CD4-positive, alpha-beta memory T cell (primary cell): ENCODE measurements around the gene ASGR2. TPM values are rescaled to one million over a fixed set of nuclear protein-coding genes. Genes with fewer than 3 reads are reported as not detected.
A peak's percentile ranks its signal among the peaks of the same experiment; 100 is the strongest.
"Not testable (repeated sequence)": the region's sequence is repeated elsewhere in the genome, so short reads cannot be mapped to it uniquely, and the experiment has no call there.

ENCODE experiments used
- CTCF ChIA-PET: fragments of 350-600 bp; sonication (Branson Sonifier 250); formaldehyde crosslinking; loops from one replicate; lab custom pipeline; 2021; ENCODE audit warnings: inconsistent platforms; ENCODE audit not compliant: partially characterized antibody; lab: Charles Lee
- POLR2A ChIA-PET: fragments of 350-600 bp; sonication (Branson Sonifier 250); formaldehyde crosslinking; loops from one replicate; lab custom pipeline; 2021; ENCODE audit not compliant: partially characterized antibody; lab: Charles Lee
- DNase-seq, 5 donors: peaks; one replicate each; pipeline versions ENCODE4 v3.0.0 to v3.0.0-alpha.2; 2020 to 2022; ENCODE audit warnings: mixed read lengths in 1 of 5
- H3K27ac ChIP-seq: one replicate; pipeline ENCODE4 v1.7.0; 2013; ENCODE audit warnings: low read depth, low read length
- H3K27me3 ChIP-seq: 2 replicates; pipeline ENCODE4 v1.7.0; 2013; ENCODE audit warnings: mild to moderate bottlenecking, low read length, moderate library complexity; ENCODE audit not compliant: insufficient read depth
- H3K36me3 ChIP-seq: 2 replicates; pipeline ENCODE4 v1.7.0; 2013; ENCODE audit warnings: mild to moderate bottlenecking, low read length, moderate library complexity; ENCODE audit not compliant: insufficient read depth
- H3K4me1 ChIP-seq: 2 replicates; pipeline ENCODE4 v1.7.0; 2013; ENCODE audit warnings: mild to moderate bottlenecking, low read length, moderate library complexity; ENCODE audit not compliant: insufficient read depth
- H3K4me3 ChIP-seq, 2 donors: one replicate each; pipeline ENCODE4 v1.7.0; 2013; ENCODE audit warnings: low read length in 2 of 2, mild to moderate bottlenecking in 1 of 2
- H3K9me3 ChIP-seq, 2 donors: one replicate each; pipeline ENCODE4 v1.7.0; 2013; ENCODE audit warnings: low read length in 2 of 2, control low read depth in 1 of 2; ENCODE audit not compliant: control insufficient read depth in 1 of 2
- H3K27ac Mint-ChIP-seq, 7 donors: one replicate each; pipeline ENCODE4 v1.8.0; 2020 to 2021; ENCODE audit warnings: mixed read lengths in 7 of 7, mild to moderate bottlenecking in 6 of 7, inconsistent platforms in 3 of 7, moderate library complexity in 3 of 7
- H3K27me3 Mint-ChIP-seq, 2 donors: one replicate each; pipeline ENCODE4 v1.8.0; 2020 to 2021; ENCODE audit warnings: mixed read lengths in 2 of 2
- H3K36me3 Mint-ChIP-seq, 2 donors: one replicate each; pipeline ENCODE4 v1.8.0; 2020 to 2021; ENCODE audit warnings: mixed read lengths in 2 of 2, inconsistent platforms in 1 of 2, mild to moderate bottlenecking in 1 of 2
- H3K4me1 Mint-ChIP-seq, 4 donors: one replicate each; pipeline ENCODE4 v1.8.0; 2020 to 2021; ENCODE audit warnings: mixed read lengths in 4 of 4, mild to moderate bottlenecking in 1 of 4
- H3K4me3 Mint-ChIP-seq, 8 donors: one replicate each; pipeline ENCODE4 v1.8.0; 2020 to 2021; ENCODE audit warnings: mixed read lengths in 8 of 8, mild to moderate bottlenecking in 7 of 8, moderate library complexity in 6 of 8, inconsistent platforms in 3 of 8
- H3K9me3 Mint-ChIP-seq, 8 donors: one replicate each; pipeline ENCODE4 v1.8.0; 2020 to 2021; ENCODE audit warnings: mixed read lengths in 8 of 8, mild to moderate bottlenecking in 5 of 8, inconsistent platforms in 3 of 8, moderate library complexity in 1 of 8
- intact Hi-C: fragments of 100-400 bp; cut with micrococcal nuclease; formaldehyde crosslinking; loops from one replicate; pipeline ENCODE4 v1.15.1; 2023
- polyA plus RNA-seq, 2 donors: library from polyadenylated mRNA; unstranded; fragments of 300-500 nt; fragmentation: Illumina TruSeq; gene quantifications; one replicate each; pipeline ENCODE4 v1.2.3, GENCODE V29; 2021
- total RNA-seq, 2 experiments: library from RNA; stranded (reverse); gene quantifications; one replicate each; pipeline ENCODE4 v1.2.3, GENCODE V29; 2021

ASGR2 gene
- total and polyA plus RNA-seq, 4 experiments from 2014 or later = not detected

DNA sequence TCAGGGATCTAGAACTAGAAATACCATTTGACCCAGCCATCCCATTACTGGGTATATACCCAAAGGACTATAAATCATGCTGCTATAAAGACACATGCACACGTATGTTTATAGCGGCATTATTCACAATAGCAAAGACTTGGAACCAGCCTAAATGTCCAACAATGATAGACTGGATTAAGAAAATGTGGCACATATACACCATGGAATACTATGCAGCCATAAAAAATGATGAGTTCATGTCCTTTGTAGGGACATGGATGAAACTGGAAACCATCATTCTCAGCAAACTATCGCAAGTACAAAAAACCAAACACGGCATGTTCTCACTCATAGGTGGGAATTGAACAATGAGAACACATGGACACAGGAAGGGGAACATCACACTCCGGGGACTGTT, 12.9 kb upstream of the ASGR2 start:
- H3K4me3 ChIP-seq, CTCF ChIA-PET, H3K9me3 Mint-ChIP-seq, H3K36me3 Mint-ChIP-seq, H3K4me1 ChIP-seq, H3K36me3 ChIP-seq, H3K9me3 ChIP-seq, H3K27me3 ChIP-seq, H3K27me3 Mint-ChIP-seq, H3K27ac ChIP-seq, H3K4me3 Mint-ChIP-seq, POLR2A ChIA-PET, DNase-seq, H3K27ac Mint-ChIP-seq, intact Hi-C loops: not testable (repeated sequence)
- H3K4me1 Mint-ChIP-seq = peaks cover 4 to 13% (median 10%) of the 10 kb centered on the region in 4 donors

DNA sequence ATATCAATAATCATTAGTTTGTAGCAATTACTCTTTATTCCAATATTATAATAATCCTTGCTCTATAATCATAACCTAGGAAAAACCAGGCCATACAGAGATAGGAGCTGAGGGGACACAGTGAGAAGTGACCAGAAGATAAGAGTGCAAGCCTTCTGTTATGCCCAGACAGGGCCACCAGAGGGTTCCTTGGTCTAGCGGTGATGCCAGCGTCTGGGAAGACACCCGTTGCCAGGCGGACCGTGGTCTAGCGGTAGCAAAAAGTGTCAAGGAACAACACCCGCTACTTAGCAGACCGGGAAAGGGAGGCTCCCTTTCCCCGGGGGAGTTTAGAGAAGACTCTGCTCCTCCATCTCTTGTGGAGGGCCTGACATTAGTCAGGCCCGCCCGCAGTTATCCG, 11.8 kb upstream of the ASGR2 start:
- H3K4me3 ChIP-seq, H3K27me3 ChIP-seq, H3K9me3 Mint-ChIP-seq, H3K4me3 Mint-ChIP-seq, H3K36me3 Mint-ChIP-seq, H3K4me1 Mint-ChIP-seq, H3K9me3 ChIP-seq, H3K36me3 ChIP-seq, H3K4me1 ChIP-seq, H3K27me3 Mint-ChIP-seq, DNase-seq, H3K27ac Mint-ChIP-seq, H3K27ac ChIP-seq, intact Hi-C loops, CTCF ChIA-PET: not testable (repeated sequence)
- POLR2A ChIA-PET = interaction anchor here (0.6 kb wide), 1 partner anchor 738 kb away, joined by 3 read pairs; no protein-coding TSS in a partner anchor

DNA sequence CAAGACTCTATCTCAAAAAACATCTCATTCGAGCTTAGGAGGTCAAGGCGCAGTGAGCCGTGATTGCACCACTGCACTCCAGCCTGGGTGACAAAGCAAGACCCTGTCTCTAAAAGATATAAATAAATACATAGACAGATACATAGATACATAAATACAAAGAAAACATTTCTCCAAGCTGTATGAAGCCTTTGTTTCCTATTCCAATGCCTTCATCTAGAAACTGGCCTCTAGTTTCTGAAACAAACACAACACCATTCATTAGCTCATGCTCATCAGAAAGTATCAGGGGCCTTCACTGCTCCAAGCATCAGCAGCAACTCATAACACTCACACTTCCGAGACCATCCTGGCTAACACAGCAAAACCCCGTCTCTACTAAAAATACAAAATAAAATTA, 10.3 kb upstream of the ASGR2 start:
- no peak overlapping the region for H3K27ac ChIP-seq
- H3K9me3 Mint-ChIP-seq = no peaks in the 10 kb centered on the region
- no peaks in the 10 kb centered on the region for H3K36me3 ChIP-seq
- ChIA-PET CTCF (interaction anchor here (1.2 kb wide), 1 partner anchor 9 kb away, joined by 4 read pairs; no protein-coding TSS in a partner anchor), POLR2A (no interaction called here)
- H3K4me1 ChIP-seq = no peaks in the 10 kb centered on the region
- no peaks in the 10 kb centered on the region for H3K9me3 ChIP-seq
- H3K4me3 ChIP-seq = no peak overlapping the region
- no peaks in the 10 kb centered on the region for H3K4me1 Mint-ChIP-seq
- no peak overlapping the region for H3K4me3 Mint-ChIP-seq
- peaks cover 9% of the 10 kb centered on the region in 2 donors for H3K27me3 Mint-ChIP-seq
- DNase-seq = no peak
- no peak overlapping the region for H3K27ac Mint-ChIP-seq
- no peaks in the 10 kb centered on the region for H3K36me3 Mint-ChIP-seq
- H3K27me3 ChIP-seq = no peaks in the 10 kb centered on the region
- intact Hi-C loops = no loop called here

DNA sequence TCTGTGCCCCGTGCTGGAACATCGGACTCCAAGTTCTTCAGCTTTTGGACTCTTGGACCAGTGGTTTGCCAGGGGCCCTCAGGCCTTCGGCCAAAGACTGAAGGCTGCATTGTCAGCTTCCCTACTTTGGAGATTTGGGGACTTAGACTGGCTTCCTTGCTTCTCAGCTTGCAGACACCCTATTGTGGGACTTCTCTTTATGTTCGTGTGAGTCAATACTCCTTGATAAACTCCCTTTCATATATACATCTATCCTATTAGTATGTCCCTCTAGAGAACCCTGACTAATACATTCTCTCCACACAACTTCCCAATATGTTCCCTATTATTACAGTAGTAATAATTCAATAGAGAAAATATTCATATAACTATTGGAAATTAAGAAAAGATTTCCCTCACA, 9.2 kb upstream of the ASGR2 start:
- Mint-ChIP-seq H3K4me3 (no peak overlapping the region), H3K27me3 (peaks cover 13 to 14% of the 10 kb centered on the region in 2 donors), H3K27ac (no peak overlapping the region), H3K9me3 (no peaks in the 10 kb centered on the region), H3K36me3 (no peaks in the 10 kb centered on the region), H3K4me1 (no peaks in the 10 kb centered on the region)
- ChIA-PET CTCF (interaction anchor here (1.2 kb wide), 1 partner anchor 10 kb away, joined by 4 read pairs; no protein-coding TSS in a partner anchor), POLR2A (no interaction called here)
- no peaks in the 10 kb centered on the region for H3K9me3 ChIP-seq
- no peaks in the 10 kb centered on the region for H3K4me1 ChIP-seq
- no peak overlapping the region for H3K27ac ChIP-seq
- intact Hi-C loops = no loop called here
- H3K27me3 ChIP-seq = no peaks in the 10 kb centered on the region
- no peaks in the 10 kb centered on the region for H3K36me3 ChIP-seq
- no peak for DNase-seq
- no peak overlapping the region for H3K4me3 ChIP-seq

DNA sequence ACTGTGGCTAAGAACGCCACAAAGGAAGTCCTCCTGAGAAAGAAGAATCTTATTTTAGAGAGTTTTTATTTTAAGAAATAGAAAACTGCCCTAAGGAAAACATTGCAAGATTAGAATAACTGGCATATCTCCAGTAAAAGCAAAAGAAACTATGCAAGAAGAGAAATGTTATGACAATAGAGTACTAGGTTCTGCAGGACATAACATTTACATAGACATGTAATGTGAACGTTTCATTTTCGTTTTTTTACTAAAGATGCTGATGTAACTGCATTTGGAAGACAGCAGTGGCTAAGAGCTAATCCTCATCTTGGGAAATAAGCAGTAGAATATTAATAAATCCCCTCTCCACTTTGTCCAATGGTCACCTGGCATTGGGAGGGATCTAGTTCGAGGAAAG, 7.8 kb upstream of the ASGR2 start:
- H3K36me3 ChIP-seq = no peaks in the 10 kb centered on the region
- intact Hi-C loops = no loop called here
- H3K27me3 ChIP-seq = no peaks in the 10 kb centered on the region
- H3K36me3 Mint-ChIP-seq = no peaks in the 10 kb centered on the region
- no peaks in the 10 kb centered on the region for H3K9me3 Mint-ChIP-seq
- no peaks in the 10 kb centered on the region for H3K4me1 ChIP-seq
- ChIA-PET POLR2A (no interaction called here), CTCF (interaction anchor here (0.8 kb wide), 1 partner anchor 77 kb away, joined by 3 read pairs; no protein-coding TSS in a partner anchor)
- H3K4me3 Mint-ChIP-seq = no peak overlapping the region
- no peak overlapping the region for H3K4me3 ChIP-seq
- H3K27ac Mint-ChIP-seq = no peak overlapping the region
- DNase-seq = no peak
- H3K27ac ChIP-seq = no peak overlapping the region
- H3K27me3 Mint-ChIP-seq = peaks cover 13 to 16% of the 10 kb centered on the region in 2 donors
- H3K4me1 Mint-ChIP-seq = no peaks in the 10 kb centered on the region
- no peaks in the 10 kb centered on the region for H3K9me3 ChIP-seq

DNA sequence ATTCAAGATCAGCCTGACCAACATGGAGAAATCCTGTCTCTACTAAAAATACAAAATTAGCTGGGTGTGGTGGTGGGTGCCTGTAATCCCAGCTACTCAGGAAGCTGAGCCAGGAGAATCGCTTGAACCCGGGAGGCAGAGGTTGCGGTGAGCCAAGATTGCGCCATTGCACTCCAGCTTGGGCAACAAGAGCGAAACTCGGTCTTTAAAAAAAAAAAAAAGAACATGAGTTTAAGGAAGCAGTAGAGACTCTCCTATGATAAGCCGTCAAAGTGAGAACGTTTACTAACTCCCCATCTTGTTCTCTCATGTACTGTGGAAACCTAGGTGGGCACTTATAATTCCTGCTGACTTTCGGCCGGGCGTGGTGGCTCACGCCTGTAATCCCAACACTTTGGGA, 6.0 kb upstream of the ASGR2 start:
- H3K9me3 ChIP-seq, H3K36me3 Mint-ChIP-seq, CTCF ChIA-PET, H3K4me1 ChIP-seq, intact Hi-C loops, H3K27ac Mint-ChIP-seq, H3K27ac ChIP-seq, H3K4me3 ChIP-seq, H3K27me3 ChIP-seq, H3K4me1 Mint-ChIP-seq, H3K4me3 Mint-ChIP-seq, H3K36me3 ChIP-seq, POLR2A ChIA-PET, DNase-seq, H3K9me3 Mint-ChIP-seq: not testable (repeated sequence)
- H3K27me3 Mint-ChIP-seq = peaks cover 13 to 17% of the 10 kb centered on the region in 2 donors

DNA sequence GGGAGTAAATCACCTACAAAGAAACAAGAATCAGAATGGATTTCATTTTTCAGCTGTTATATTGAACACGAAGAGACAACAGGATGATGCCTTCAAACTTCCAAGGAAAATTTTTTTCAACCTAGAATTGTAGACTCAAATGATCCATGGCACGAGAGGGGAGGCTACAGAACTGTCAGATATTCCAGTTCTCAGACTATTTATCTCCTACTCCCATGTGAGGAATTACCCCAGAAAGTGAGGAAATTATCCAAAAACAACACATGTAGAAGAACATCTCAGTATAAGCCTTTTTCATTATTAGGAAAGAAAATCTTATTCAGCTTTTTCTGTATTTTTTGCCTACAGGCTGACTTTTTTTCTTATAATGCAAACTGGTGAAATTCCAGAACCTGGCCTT, 5.5 kb upstream of the ASGR2 start:
- peaks cover 13 to 17% of the 10 kb centered on the region in 2 donors for H3K27me3 Mint-ChIP-seq
- H3K4me1 ChIP-seq = no peaks in the 10 kb centered on the region
- H3K4me3 ChIP-seq = no peak overlapping the region
- no peaks in the 10 kb centered on the region for H3K36me3 Mint-ChIP-seq
- CTCF ChIA-PET = no interaction called here
- no peaks in the 10 kb centered on the region for H3K9me3 ChIP-seq
- no peaks in the 10 kb centered on the region for H3K9me3 Mint-ChIP-seq
- no peaks in the 10 kb centered on the region for H3K36me3 ChIP-seq
- no peak for DNase-seq
- POLR2A ChIA-PET = no interaction called here
- no peaks in the 10 kb centered on the region for H3K4me1 Mint-ChIP-seq
- no peak overlapping the region for H3K27ac ChIP-seq
- no peak overlapping the region for H3K4me3 Mint-ChIP-seq
- intact Hi-C loops = no loop called here
- no peak overlapping the region for H3K27ac Mint-ChIP-seq
- H3K27me3 ChIP-seq = no peaks in the 10 kb centered on the region

DNA sequence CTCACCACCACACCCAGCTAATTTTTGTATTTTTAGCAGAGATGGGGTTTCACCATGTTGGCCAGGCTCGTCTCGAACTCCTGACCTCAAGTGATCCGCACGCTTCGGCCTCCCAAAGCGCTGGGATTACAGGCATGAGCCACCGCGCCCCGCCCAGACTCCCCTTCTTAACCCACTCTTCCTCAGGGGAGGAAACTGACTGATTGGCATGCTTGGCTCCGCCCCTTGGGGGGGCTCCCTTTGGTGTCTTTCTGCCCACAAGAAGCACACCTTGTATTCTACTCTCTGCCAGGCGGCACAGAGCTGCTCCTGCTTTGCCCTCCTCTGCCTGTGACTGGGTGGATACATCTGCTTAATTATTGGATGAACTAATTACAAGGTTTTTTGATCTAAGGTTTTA, 4.7 kb upstream of the ASGR2 start:
- POLR2A ChIA-PET = no interaction called here
- Mint-ChIP-seq H3K4me3 (peak overlapping the region in 1 of 8 donors; percentile 4), H3K36me3 (no peaks in the 10 kb centered on the region), H3K27me3 (peaks cover 13 to 17% of the 10 kb centered on the region in 2 donors), H3K27ac (no peak overlapping the region), H3K9me3 (no peaks in the 10 kb centered on the region), H3K4me1 (no peaks in the 10 kb centered on the region)
- CTCF ChIA-PET = no interaction called here
- Histone ChIP-seq H3K9me3 (no peaks in the 10 kb centered on the region), H3K27me3 (no peaks in the 10 kb centered on the region), H3K36me3 (no peaks in the 10 kb centered on the region), H3K4me3 (no peak overlapping the region), H3K4me1 (no peaks in the 10 kb centered on the region), H3K27ac (no peak overlapping the region)
- DNase-seq = no peak
- intact Hi-C loops = no loop called here
